IgD-negative memory B cell (primary cell): Measurements from ENCODE around the gene CLDN9. TPM values are rescaled to one million over a fixed set of nuclear protein-coding genes. Genes with fewer than 3 reads are reported as not detected.

Source experiments
- H3K27ac Mint-ChIP-seq, 3 donors: one replicate each; pipeline ENCODE4 v1.8.0; 2020 to 2022; ENCODE audit warnings: mild to moderate bottlenecking in 3 of 3, mixed read lengths in 3 of 3, moderate library complexity in 1 of 3
- H3K27me3 Mint-ChIP-seq: one replicate; pipeline ENCODE4 v1.8.0; 2021; ENCODE audit warnings: mixed read lengths
- H3K36me3 Mint-ChIP-seq: one replicate; pipeline ENCODE4 v1.8.0; 2020; ENCODE audit warnings: mild to moderate bottlenecking, mixed read lengths
- H3K4me1 Mint-ChIP-seq, 3 donors: one replicate each; pipeline ENCODE4 v1.8.0; 2020 to 2022; ENCODE audit warnings: mixed read lengths in 3 of 3, mild to moderate bottlenecking in 1 of 3
- H3K4me3 Mint-ChIP-seq, 4 donors: one replicate each; pipeline ENCODE4 v1.8.0; 2020 to 2022; ENCODE audit warnings: mild to moderate bottlenecking in 4 of 4, mixed read lengths in 4 of 4, moderate library complexity in 3 of 4
- H3K9me3 Mint-ChIP-seq, 3 donors: one replicate each; pipeline ENCODE4 v1.8.0; 2020 to 2021; ENCODE audit warnings: mixed read lengths in 3 of 3, mild to moderate bottlenecking in 1 of 3
- polyA plus RNA-seq: library from polyadenylated mRNA; unstranded; fragments of 300-500 nt; fragmentation: Illumina TruSeq; gene quantifications from one replicate; pipeline ENCODE4 v1.2.3, GENCODE V29; 2021

CLDN9 gene, protein sequence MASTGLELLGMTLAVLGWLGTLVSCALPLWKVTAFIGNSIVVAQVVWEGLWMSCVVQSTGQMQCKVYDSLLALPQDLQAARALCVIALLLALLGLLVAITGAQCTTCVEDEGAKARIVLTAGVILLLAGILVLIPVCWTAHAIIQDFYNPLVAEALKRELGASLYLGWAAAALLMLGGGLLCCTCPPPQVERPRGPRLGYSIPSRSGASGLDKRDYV
- polyA plus RNA-seq = not detected

DNA sequence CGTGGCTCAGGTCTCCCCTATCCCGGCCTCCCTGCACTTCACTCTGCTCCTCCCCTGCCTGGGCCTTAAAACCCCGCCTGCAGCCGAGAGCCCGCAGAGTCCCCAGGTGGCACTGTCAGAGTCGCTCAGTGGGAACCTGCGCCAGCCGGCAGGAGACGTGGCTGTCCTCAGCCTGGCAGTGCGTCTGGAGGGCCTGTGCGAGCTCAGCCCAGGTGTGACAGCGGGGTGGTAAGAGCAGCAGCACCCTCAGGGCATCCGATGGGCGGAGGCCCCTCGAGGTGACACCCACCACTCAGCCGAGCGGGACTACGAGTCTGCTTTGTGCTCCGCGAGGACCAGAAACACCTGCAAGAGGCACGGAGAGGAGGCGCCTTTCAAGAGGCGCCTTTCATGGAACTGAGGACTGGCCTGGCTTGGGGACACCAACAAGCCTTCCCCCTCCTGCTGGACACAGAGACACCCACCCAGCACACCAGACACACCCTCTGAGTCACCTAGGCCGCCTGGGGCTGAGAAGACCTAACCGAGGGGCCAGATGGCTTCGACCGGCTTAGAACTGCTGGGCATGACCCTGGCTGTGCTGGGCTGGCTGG, at the start of gene CLDN9:
TSS of gene CLDN9 (plus strand) at position 96 of the 593 bp plus-strand sequence. CDS start at position 536, 440 bp downstream.
- peaks cover 3 to 8% (median 4%) of the 10 kb centered on the region in 3 donors for H3K4me1 Mint-ChIP-seq
- H3K27ac Mint-ChIP-seq = no peak within 1 kb of the TSS
- peak within 1 kb of the TSS in 1 of 4 donors; percentile 70 for H3K4me3 Mint-ChIP-seq

DNA sequence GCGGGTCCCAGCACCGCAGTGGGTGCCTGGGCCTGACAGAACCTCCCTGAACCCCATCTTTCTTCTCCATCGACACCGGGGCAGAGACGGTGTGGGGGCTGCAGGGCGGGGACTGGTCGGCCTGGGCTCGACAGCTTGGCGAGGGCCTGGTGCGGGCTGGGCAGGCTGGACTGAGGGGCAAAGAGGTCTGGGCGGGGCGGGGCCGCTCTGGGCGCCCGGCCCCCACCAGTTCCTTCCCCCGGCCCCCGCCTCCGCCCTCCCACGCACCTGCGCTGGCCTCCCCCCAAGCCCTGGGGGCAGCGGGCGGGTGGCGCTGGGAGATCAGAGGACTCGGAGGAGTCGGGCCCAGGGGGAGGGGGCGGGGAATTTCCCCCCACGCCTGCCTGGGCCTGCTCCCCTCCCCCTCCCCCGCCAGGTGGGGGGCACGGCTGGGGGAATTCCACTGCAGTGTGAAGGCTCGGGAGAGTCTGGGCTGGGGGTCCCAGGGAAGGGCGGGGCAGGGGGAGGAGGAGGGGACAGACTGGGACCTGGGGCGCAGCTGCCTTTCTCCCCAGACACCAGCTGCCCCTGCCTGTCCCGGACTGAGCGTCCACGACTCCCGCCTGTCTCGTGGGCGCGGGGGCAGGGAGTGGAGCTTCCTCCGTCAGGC, 49.5 kb upstream of the CLDN9 start:
- Mint-ChIP-seq H3K9me3 (peaks cover 0 to 1% (median 0%) of the 10 kb centered on the region in 3 donors), H3K27me3 (peaks cover 31% of the 10 kb centered on the region), H3K27ac (no peak overlapping the region), H3K4me3 (peak overlapping the region; percentile 25 to 86 (median 76)), H3K4me1 (peaks cover 7 to 14% (median 12%) of the 10 kb centered on the region in 3 donors), H3K36me3 (no peaks in the 10 kb centered on the region)

More for the DNA sequence above, at the start of gene CLDN9:
- Mint-ChIP-seq H3K27me3 (peaks cover 21% of the 10 kb centered on the region), H3K9me3 (no peaks in the 10 kb centered on the region), H3K36me3 (no peaks in the 10 kb centered on the region)

DNA sequence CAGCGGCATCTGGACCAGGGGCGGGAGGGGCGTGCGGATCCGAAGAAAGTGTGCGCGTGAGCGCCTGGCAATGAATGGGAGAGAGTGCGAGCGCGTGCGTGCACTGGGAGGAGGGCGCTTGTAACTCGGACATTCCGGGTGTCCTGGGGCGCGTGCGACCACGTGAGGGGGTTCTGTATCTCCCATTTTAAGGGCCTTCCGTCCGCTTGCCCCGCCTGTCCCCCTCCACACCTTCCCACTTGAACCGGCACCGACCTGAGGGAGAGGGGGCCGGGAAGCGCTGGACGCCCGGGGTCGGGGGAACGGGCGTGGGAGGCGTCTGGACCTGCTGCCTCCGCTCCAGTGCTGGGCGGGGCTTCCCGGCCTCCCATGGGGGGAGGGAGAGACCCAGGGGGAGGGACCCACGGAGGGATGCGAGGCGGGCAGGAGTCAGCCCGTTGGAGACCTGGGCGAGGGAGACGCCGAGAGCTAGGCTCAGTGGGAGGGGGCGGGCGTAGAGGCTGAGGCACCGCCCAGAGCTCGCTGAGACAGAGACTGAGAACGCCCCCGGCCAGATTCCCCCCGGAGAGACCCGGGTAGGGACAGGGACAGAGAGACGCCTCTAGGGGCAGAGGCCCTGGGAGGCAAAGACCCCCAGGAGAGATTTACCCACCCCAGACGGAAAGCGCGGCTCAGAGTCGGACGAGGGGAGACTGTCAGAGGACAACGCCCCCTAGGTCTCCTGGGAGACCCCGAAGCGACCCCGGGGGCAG, 48.8 kb upstream of the CLDN9 start, which contains the start of gene KREMEN2:
TSS of gene KREMEN2 (plus strand) at position 553 of the 752 bp plus-strand sequence. CDS start 246 bp downstream, outside the sequence.
- peak within 1 kb of the TSS; percentile 71 to 93 (median 84) for H3K4me3 Mint-ChIP-seq
- H3K36me3 Mint-ChIP-seq = no peaks in the 10 kb centered on the region
- H3K4me1 Mint-ChIP-seq = peaks cover 14 to 18% (median 15%) of the 10 kb centered on the region in 3 donors
- H3K27ac Mint-ChIP-seq = peak within 1 kb of the TSS in 1 of 3 donors; percentile 74
- H3K27me3 Mint-ChIP-seq = peaks cover 32% of the 10 kb centered on the region
- peaks cover 0 to 2% (median 0%) of the 10 kb centered on the region in 3 donors for H3K9me3 Mint-ChIP-seq

DNA sequence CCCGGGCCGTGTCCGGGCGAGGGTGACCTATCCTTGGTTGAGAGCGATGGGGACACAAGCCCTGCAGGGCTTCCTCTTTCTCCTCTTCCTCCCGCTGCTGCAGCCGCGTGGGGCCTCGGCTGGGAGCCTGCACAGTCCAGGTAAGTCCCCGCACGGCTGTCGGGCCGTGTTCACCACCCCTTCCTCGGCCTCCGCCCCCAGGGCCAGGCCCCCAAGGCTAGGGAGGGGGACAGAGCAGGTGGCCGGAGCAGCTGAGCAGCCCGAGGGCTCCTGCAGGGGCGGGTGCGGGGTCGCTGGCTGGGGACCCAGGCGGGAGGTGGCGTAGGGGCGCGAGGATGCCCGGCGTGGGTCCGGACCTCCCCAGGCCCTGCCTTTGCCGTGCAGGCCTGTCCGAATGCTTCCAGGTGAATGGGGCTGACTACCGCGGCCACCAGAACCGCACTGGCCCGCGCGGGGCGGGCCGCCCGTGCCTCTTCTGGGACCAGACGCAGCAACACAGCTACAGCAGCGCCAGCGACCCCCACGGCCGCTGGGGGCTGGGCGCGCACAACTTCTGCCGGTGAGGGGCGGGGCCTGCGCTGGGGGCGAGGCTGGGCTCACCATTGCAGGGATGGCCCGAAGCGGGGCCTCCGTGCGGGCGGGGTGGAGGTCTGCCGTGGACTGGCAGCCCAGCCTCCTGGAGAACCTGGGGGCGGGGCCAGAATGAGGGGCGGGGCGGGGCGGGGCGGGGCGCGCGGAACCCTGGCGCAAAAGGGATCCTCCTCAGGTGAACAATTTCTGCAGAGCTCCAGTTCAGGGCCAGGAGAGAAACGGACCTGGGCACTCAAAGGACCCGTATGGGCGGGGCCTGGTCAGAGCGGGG, 48.0 kb upstream of the CLDN9 start:
- Mint-ChIP-seq H3K4me3 (peak overlapping the region; percentile 71 to 93 (median 84)), H3K36me3 (no peaks in the 10 kb centered on the region), H3K4me1 (peaks cover 15 to 18% (median 15%) of the 10 kb centered on the region in 3 donors), H3K27me3 (peaks cover 28% of the 10 kb centered on the region), H3K27ac (peak overlapping the region in 1 of 3 donors; percentile 74), H3K9me3 (peaks cover 0 to 2% (median 0%) of the 10 kb centered on the region in 3 donors)

DNA sequence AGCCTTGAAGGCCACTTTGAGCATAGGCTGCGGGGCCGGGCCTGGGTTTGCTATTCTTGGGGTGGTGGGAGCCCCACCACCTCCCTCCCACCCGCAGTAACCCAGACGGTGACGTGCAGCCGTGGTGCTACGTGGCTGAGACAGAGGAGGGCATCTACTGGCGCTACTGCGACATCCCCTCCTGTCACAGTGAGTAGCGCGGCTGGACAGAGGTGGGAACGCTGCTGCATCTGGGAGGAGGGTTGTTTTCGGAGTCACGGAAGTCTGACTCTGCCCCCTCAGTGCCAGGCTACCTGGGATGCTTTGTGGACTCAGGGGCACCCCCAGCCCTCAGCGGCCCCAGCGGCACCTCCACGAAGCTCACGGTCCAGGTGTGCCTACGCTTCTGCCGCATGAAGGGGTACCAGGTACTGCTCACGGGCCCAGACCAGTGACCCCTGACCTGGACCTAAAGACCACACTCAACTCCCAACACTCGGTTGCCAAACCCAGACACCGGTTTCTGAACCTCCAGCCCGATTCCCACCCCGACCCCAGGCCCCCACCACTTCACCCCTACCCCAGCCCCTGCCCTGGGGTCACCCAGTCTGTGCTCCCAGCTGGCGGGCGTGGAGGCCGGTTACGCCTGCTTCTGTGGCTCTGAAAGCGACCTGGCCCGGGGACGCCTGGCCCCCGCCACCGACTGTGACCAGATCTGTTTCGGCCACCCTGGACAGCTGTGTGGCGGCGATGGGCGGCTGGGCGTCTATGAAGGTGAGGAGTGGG, 46.5 kb upstream of the CLDN9 start:
- Mint-ChIP-seq H3K4me3 (peak overlapping the region in 2 of 4 donors; percentile 80 to 85), H3K27me3 (peaks cover 25% of the 10 kb centered on the region)

DNA sequence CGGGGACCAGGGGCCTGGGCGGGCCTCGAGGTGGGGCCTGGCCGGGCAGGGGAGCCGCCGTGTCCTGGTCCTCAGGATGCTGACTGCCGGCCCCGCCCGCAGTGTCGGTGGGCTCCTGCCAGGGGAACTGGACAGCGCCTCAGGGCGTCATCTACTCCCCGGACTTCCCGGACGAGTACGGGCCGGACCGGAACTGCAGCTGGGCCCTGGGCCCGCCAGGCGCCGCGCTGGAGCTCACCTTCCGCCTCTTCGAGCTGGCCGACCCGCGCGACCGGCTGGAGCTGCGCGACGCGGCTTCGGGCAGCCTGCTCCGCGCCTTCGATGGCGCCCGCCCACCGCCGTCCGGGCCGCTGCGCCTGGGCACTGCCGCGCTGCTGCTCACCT, 45.9 kb upstream of the CLDN9 start:
- H3K36me3 Mint-ChIP-seq = peaks cover 4% of the 10 kb centered on the region
- no peak overlapping the region for H3K4me3 Mint-ChIP-seq
- H3K27ac Mint-ChIP-seq = no peak overlapping the region
- H3K4me1 Mint-ChIP-seq = peaks cover 15 to 17% (median 16%) of the 10 kb centered on the region in 3 donors
- peaks cover 22% of the 10 kb centered on the region for H3K27me3 Mint-ChIP-seq
- peaks cover 0 to 2% (median 0%) of the 10 kb centered on the region in 3 donors for H3K9me3 Mint-ChIP-seq

More for the DNA sequence above, 46.5 kb upstream of the CLDN9 start:
- peaks cover 4% of the 10 kb centered on the region for H3K36me3 Mint-ChIP-seq
- H3K9me3 Mint-ChIP-seq = peaks cover 0 to 2% (median 0%) of the 10 kb centered on the region in 3 donors
- H3K4me1 Mint-ChIP-seq = peaks cover 15 to 18% (median 18%) of the 10 kb centered on the region in 3 donors
- peak overlapping the region in 1 of 3 donors; percentile 74 for H3K27ac Mint-ChIP-seq

DNA sequence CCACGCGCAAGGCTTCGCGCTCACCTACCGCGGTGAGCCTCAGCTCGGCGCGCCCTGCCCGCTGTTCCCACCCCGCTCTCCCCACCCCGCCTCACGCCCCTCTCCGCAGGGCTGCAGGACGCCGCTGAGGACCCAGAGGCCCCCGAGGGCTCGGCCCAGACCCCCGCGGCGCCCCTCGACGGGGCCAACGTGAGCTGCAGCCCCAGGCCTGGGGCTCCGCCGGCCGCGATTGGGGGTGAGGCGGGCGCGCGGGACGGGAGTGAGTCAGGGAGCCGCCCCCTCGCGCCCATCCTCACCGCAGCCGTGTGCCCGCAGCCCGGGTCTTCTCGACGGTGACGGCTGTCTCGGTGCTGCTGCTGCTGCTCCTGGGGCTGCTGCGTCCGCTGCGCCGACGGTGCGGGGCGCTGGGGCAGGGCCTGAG, 45.5 kb upstream of the CLDN9 start:
- Mint-ChIP-seq H3K9me3 (peaks cover 0 to 2% (median 0%) of the 10 kb centered on the region in 3 donors), H3K4me1 (peaks cover 14 to 15% (median 14%) of the 10 kb centered on the region in 3 donors), H3K27me3 (peaks cover 24% of the 10 kb centered on the region), H3K36me3 (peaks cover 4% of the 10 kb centered on the region), H3K27ac (no peak overlapping the region), H3K4me3 (peak overlapping the region in 1 of 4 donors; percentile 51)

DNA sequence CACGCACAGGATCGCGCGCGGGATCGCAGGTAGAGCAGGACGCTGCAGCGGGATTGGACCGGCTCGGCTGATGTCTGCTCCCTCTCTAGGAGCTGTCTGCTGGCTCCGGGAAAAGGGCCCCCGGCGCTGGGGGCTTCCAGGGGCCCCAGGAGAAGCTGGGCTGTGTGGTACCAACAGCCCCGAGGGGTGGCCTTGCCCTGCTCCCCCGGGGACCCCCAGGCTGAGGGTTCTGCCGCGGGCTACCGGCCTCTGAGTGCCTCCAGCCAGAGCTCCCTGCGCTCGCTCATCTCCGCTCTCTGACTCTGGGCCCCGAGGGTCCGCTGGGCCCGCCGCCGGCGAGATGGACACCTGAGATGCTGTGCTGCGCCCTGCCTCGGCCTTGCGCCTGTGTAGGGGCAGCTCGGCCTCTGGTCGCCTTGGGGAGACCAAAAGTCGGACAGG, 45.0 kb upstream of the CLDN9 start:
- peaks cover 14 to 15% (median 14%) of the 10 kb centered on the region in 3 donors for H3K4me1 Mint-ChIP-seq
- peak overlapping the region in 3 of 4 donors; percentile 51 to 93 (median 90) for H3K4me3 Mint-ChIP-seq
- peak overlapping the region in 2 of 3 donors; percentile 78 to 89 for H3K27ac Mint-ChIP-seq

DNA sequence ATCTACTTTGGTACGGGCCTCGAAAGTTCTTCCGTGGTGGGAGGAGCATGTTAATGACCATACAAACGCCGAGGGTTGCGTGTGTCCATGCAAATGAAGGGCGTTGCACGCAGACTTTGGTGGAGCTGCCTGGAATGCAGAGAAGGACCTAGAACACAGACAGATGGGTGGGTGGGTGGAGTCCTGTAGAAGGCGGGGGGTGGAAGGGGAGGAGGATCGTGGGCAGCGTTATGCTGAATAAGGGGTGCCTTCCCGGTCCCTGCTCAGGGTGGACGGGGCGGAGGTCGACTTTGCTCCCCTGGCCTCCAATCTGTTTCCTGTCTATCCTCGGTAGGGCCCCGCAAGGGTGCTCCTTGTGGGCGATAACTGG, 44.4 kb upstream of the CLDN9 start:
- Mint-ChIP-seq H3K4me1 (peaks cover 14 to 15% (median 14%) of the 10 kb centered on the region in 3 donors), H3K4me3 (peak overlapping the region; percentile 79 to 93 (median 92)), H3K27me3 (peaks cover 27% of the 10 kb centered on the region), H3K9me3 (peaks cover 0 to 2% (median 0%) of the 10 kb centered on the region in 3 donors), H3K36me3 (peaks cover 4% of the 10 kb centered on the region), H3K27ac (peak overlapping the region in 2 of 3 donors; percentile 78 to 89)

More for the DNA sequence above, 45.0 kb upstream of the CLDN9 start:
- Mint-ChIP-seq H3K27me3 (peaks cover 27% of the 10 kb centered on the region), H3K36me3 (peaks cover 4% of the 10 kb centered on the region), H3K9me3 (peaks cover 0 to 2% (median 0%) of the 10 kb centered on the region in 3 donors)

DNA sequence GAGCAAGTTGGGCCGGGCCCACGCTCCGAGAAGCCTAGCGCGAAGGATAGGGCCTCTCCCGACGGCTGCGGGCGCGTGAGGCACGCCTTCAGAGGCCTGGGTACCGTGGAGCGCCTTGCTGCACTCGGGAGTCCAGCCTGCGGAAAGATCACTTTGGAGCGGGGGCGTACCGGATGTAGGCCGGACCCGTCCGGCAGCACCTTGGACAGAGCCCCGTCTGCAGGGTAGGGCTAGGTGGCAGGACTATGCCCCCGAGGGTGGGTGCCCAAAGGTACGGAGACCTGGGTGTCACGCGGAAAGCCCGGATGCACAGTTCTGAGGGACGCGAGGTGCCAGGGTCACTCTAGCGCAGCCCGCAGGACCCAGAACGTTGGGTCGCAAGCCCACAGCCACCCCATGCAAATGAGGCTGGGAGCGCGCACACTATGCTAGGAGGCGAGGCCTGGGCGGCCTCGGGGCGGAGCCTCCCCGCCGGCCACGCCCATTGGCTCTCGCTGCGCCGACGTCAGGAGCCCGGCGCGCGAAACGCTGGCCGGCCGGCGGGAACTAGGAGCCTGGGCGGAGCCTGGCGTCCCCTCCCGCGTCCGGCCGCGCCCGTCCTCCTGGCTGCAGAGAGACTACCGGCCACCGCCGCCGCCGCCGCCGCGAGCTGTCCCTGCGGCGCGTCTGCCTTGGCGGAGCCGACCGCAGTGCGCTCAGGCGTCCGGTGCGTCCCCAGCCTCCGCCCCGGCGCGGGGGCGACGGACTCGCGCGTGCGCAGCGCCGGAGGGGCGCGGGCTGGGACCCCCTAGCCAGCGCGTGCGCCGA, 43.8 kb upstream of the CLDN9 start, which contains the start of gene PAQR4:
TSS of gene PAQR4 (plus strand) at position 611 of the 807 bp plus-strand sequence. CDS start 327 bp downstream, outside the sequence.
- H3K9me3 Mint-ChIP-seq = peaks cover 0 to 2% (median 0%) of the 10 kb centered on the region in 3 donors
- peak within 1 kb of the TSS; percentile 57 to 89 (median 78) for H3K27ac Mint-ChIP-seq
- H3K4me3 Mint-ChIP-seq = peak within 1 kb of the TSS; percentile 79 to 93 (median 92)
- peaks cover 12 to 15% (median 14%) of the 10 kb centered on the region in 3 donors for H3K4me1 Mint-ChIP-seq
- peaks cover 4% of the 10 kb centered on the region for H3K36me3 Mint-ChIP-seq
- H3K27me3 Mint-ChIP-seq = peaks cover 25% of the 10 kb centered on the region

DNA sequence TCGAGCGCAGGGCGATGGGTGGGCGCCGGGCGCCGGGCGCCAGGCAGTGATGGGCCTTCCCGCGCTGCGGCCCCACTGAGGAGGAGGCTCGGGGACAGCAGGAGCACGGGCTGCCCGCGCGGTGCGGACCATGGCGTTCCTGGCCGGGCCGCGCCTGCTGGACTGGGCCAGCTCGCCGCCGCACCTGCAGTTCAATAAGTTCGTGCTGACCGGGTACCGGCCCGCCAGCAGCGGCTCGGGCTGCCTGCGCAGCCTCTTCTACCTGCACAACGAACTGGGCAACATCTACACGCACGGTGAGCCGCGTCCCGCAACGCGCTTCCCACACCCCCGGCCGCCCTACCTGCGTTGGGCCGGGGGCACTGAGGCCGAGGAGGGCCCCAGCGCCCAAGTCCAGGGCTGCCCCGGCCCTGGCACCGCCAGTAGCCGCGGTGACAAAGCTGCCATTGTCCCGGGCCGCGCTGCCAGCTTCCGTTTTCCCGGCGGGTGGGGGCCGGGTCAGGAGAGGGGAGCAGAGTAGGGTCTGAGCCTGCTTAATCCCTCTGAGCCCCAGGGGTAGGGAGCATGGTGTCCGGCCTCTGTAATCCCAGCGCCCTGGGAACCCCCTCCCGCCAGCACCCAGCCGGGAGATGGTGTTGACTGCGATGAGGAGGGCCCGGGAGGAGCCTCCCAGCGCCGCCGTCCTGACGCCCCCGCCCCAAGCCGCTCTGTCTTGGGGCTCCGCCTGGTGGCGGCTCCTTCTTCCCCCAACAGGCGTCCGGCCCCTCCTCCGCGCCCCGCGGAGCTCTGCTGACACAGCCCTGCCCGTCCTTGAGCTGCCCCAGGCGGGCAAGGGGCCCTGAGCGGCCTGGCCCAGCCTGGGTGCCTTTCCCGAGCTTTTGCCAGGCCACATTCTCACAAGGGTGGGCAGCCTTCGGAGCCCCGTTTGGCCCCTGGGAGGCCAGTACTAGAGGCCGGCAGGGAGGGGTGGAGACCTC, 42.9 kb upstream of the CLDN9 start:
- Mint-ChIP-seq H3K4me3 (peak overlapping the region; percentile 54 to 79 (median 70)), H3K4me1 (peaks cover 12 to 15% (median 14%) of the 10 kb centered on the region in 3 donors), H3K36me3 (peaks cover 4% of the 10 kb centered on the region), H3K9me3 (peaks cover 0 to 2% (median 0%) of the 10 kb centered on the region in 3 donors), H3K27ac (peak overlapping the region in 1 of 3 donors; percentile 57), H3K27me3 (peaks cover 23% of the 10 kb centered on the region)
